ENCODE measurements around the gene SHISAL2B.
A peak's percentile ranks its signal among the peaks of the same experiment; 100 is the strongest.
"Not testable (repeated sequence)": the region's sequence is repeated elsewhere in the genome, so short reads cannot be mapped to it uniquely, and the experiment has no call there.

The SHISAL2B gene

GRCh38 chr5:64690104-64690416 lies 243 bp upstream of the SHISAL2B start:
- DNase-seq (ENCODE audit: low read depth in 2 of 2) = no peak
- no peak for TF ChIP-seq CTCF (IDR thresholded peaks at IDR 0.05; ENCODE audit: low read depth, low read length)
- H3K4me3 ChIP-seq (replicated peaks in 1 of 2; ENCODE audit: low read depth in 2 of 2, low read length in 2 of 2) = peak overlapping the region; percentile 36 to 43

- DNase-seq (ENCODE audit: low read depth in 2 of 2) = no peak
- TF ChIP-seq CTCF (IDR thresholded peaks at IDR 0.05; ENCODE audit: low read depth, low read length) = no peak
- H3K4me3 ChIP-seq (replicated peaks in 1 of 2; ENCODE audit: low read depth in 2 of 2, low read length in 2 of 2) = no peak overlapping the region
Measured at GRCh38 chr5:64691291-64691690, 988 bp downstream of the SHISAL2B start.

GRCh38 chr5:64693636-64694035 lies 3.3 kb downstream of the SHISAL2B start:
- TF ChIP-seq CTCF (IDR thresholded peaks at IDR 0.05; ENCODE audit: low read depth, low read length) = no peak
- no peak for DNase-seq (ENCODE audit: low read depth in 2 of 2)
- no peak overlapping the region for H3K4me3 ChIP-seq (replicated peaks in 1 of 2; ENCODE audit: low read depth in 2 of 2, low read length in 2 of 2)

- not testable (repeated sequence) for H3K4me3 ChIP-seq (replicated peaks in 1 of 2; ENCODE audit: low read depth in 2 of 2, low read length in 2 of 2); DNase-seq (ENCODE audit: low read depth in 2 of 2)
Measured at GRCh38 chr5:64696414-64696813, 6.1 kb downstream of the SHISAL2B start.

- no peak for DNase-seq (ENCODE audit: low read depth in 2 of 2)
- no peak for TF ChIP-seq CTCF (IDR thresholded peaks at IDR 0.05; ENCODE audit: low read depth, low read length)
Measured at GRCh38 chr5:64700765-64701164, 10.5 kb downstream of the SHISAL2B start.

GRCh38 chr5:64706074-64706473 lies 15.8 kb downstream of the SHISAL2B start:
- not testable (repeated sequence) for DNase-seq (ENCODE audit: low read depth in 2 of 2)

More at GRCh38 chr5:64700765-64701164, 10.5 kb downstream of the SHISAL2B start:
- no peak overlapping the region for H3K4me3 ChIP-seq (replicated peaks in 1 of 2; ENCODE audit: low read depth in 2 of 2, low read length in 2 of 2)

GRCh38 chr5:64707191-64707590 lies 16.9 kb downstream of the SHISAL2B start:
- no peak overlapping the region for H3K4me3 ChIP-seq (replicated peaks in 1 of 2; ENCODE audit: low read depth in 2 of 2, low read length in 2 of 2)
- no peak for TF ChIP-seq CTCF (IDR thresholded peaks at IDR 0.05; ENCODE audit: low read depth, low read length)
- no peak for DNase-seq (ENCODE audit: low read depth in 2 of 2)

More at GRCh38 chr5:64706074-64706473, 15.8 kb downstream of the SHISAL2B start:
- not testable (repeated sequence) for H3K4me3 ChIP-seq (replicated peaks in 1 of 2; ENCODE audit: low read depth in 2 of 2, low read length in 2 of 2)

GRCh38 chr5:64714495-64714894 lies 24.2 kb downstream of the SHISAL2B start:
- not testable (repeated sequence) for DNase-seq (ENCODE audit: low read depth in 2 of 2); H3K4me3 ChIP-seq (replicated peaks in 1 of 2; ENCODE audit: low read depth in 2 of 2, low read length in 2 of 2)

GRCh38 chr5:64722588-64722987 lies 32.3 kb downstream of the SHISAL2B start:
- H3K4me3 ChIP-seq (replicated peaks in 1 of 2; ENCODE audit: low read depth in 2 of 2, low read length in 2 of 2) = no peak overlapping the region
- no peak for TF ChIP-seq CTCF (IDR thresholded peaks at IDR 0.05; ENCODE audit: low read depth, low read length)
- no peak for DNase-seq (ENCODE audit: low read depth in 2 of 2)

All from cardiac fibroblast (primary cell).